Germinal center (tissue), 1 donor: ENCODE data around the gene ABHD16B.
"Not testable (repeated sequence)": the region's sequence is repeated elsewhere in the genome, so short reads cannot be mapped to it uniquely, and the experiment has no call there.

ENCODE experiments used
- DNase-seq: peaks from one replicate; pipeline ENCODE4 v3.0.0; 2012; ENCODE audit warnings: mixed read lengths, low spot score

Gene ABHD16B

DNA sequence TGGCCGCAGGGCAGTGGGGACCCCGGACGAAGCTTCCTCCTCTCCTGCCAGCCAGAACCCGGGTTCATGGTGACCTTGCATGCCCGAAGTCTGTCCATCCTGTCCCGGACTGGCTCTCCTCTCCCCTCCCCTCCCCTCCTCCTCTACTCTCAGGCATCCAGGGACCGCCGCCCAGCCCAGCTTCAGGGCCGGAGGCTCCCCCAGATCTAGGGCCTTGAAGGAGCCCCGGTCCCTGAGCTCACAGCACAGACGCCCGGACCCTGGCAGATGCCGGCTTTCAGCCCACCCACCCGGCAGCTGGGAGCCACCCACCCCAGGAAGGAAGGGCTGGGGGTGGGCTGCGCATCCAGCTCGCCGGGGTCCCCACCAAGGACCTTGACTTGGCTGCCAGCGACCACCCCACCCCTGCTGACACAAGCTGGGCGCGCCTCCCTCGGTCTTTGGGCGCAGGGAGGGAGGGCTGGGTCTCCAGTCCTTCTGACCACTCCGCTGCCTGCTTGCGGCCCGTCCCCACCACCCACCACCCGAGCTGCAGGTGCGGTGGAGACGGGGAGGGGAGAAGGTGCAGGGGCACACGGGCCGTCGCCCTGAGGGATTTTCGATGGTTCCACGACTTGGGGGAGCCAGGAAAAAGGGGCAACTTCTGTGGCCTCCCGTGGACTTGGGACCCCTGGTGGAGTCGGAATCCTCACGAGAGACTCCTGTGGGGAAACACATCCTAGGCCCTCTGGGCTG is 5.8 kb upstream of the ABHD16B start:
- no peak for DNase-seq

DNA sequence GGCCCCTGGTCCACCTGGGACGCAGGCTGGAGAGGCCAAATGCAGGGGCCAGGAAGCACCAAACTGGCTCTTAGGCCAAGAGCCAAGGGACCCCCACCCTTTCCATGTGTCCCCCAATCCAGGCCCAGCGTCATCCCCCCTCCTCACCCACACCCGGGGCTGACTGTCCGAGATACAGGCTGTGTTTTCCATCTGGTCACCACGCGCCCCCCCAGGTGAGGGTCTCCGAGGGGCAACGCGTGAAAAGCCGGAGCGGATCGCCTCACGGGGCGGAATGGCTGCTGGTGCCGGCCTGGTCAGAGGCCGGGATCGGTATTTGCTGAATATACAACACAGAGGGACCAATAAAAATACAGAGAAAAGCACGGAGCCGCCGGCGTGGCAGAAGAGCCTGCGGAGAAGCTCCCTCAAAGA is 5.2 kb upstream of the ABHD16B start:
- DNase-seq = no peak

DNA sequence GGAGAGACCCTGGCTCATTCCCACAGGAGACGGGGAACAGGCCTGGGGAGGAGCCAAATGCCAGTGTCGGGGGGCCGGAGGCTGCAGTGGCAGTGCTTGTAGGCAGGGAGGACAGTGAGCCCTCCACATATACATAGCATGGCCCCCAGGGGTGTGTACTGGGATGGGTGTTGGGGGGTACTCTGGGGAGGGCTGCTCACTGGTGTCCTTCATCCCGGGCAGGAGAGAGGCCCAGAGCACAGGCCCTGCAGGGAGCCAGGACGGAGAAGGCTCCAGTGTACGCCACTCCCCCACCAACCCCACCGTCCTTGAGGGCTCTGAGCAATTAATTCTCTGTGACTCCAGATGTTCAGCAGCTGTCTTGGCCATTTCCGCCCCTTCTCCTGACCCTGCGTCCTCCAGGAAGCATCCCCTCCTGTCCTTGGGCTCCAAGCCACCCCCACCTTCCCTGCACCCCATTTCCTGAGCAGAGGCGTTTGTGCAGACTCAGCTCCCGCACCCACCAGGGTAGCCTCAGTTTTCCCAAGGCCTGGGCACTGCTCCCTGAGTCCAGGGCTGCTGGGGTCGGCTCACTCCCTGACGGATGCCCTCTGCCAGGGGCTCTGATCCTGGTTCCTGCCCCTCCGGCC is 3.4 kb upstream of the ABHD16B start:
- no peak for DNase-seq

DNA sequence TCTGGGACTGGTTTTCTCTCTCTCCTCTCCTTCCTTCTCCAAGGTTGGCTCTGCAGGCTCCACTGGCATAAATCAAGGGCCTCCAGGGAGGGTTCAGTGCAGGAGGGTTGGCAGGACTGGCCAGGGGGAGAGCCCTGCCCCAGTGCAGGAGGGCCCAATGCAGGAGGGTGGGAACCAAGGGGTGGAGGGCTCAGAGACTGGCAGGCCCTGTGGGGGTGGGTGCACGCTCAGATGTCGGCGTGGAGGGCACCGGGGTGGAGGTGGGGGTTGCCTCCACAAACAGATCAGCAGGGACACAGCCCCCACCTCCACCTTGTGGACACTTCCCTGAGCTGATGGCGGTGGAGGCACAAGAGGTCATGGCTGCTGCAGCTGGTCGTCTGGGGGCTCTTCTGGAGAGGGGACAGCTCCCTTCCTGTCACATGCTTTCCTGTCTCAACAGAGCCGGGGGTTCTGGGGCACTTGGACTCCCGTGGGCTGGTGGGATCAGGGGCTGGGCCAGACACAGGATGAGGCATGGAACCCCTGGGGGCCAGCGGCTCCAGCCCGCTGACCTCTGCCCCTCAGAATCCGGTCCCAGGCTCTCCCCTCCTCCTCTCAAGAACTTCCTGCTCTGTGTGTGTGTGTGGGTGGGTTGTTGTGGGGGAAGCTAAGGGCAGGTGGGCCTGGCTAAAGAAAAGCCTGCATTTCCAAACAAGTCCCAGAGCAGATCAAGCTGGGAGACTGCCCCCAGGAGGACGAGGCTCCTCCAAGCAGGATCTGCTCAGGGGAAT is 2.7 kb upstream of the ABHD16B start:
- no peak for DNase-seq

DNA sequence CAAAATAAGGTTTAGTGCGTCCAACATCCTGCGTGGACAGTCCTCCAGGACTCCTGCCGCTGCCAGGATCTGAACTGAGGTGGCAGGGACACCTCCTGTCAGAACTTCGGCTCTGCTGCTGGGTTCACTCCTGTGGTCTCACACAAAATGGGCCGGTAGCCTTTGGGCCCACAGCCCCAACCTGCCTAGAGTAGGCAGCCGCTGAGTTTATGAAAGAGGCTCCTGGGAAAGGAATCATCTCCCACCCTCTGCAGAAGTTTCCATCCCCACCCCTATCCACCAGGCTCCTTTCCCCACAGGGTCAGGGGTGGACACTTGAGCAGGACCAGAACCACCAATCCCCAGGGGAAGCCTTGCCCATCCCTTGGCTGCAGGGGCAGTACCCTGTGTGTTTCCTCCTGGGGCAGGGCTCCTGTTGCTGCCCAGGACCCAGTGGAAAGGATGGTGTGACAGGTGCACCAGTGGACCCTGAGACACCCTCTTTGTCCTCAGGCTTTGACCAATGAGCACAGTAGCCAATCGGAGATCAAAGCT is 2.1 kb upstream of the ABHD16B start:
- no peak for DNase-seq

DNA sequence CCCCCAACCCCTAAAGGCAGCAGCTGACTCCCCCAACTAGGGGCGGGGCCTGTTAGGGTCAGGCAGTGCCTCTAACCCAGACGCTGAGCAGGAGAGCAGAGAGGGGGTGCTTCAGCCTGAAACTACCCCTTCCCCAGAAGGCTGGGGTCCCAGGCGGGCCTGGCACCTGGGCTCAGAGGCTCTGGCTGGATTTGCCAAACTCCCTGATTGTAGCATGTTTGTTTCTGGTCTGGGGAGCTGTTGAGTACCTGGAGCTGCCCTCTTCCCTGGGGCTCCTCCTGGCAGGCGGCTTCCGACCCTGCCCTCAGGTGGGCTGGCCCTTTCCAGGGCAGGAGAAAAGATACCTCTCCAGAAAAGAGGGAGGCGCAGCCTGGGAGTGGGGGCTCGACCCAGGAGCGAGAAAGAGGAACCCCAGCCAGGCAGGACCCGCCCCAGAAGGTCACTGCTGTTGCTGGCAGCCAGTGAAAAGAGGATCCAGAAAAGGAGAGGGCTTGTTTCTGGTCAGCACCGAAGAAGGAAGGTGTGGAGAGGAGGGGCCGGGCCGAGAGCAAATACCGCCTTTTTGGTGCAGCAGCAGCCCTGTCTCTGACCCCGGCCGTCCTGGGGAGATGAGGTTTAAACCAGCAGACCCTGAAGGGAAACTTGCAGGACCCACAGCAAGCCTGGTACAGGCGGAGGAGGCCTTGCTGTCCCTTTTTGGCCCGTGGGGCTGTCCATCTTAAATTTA is 810 bp upstream of the ABHD16B start:
- no peak for DNase-seq

DNA sequence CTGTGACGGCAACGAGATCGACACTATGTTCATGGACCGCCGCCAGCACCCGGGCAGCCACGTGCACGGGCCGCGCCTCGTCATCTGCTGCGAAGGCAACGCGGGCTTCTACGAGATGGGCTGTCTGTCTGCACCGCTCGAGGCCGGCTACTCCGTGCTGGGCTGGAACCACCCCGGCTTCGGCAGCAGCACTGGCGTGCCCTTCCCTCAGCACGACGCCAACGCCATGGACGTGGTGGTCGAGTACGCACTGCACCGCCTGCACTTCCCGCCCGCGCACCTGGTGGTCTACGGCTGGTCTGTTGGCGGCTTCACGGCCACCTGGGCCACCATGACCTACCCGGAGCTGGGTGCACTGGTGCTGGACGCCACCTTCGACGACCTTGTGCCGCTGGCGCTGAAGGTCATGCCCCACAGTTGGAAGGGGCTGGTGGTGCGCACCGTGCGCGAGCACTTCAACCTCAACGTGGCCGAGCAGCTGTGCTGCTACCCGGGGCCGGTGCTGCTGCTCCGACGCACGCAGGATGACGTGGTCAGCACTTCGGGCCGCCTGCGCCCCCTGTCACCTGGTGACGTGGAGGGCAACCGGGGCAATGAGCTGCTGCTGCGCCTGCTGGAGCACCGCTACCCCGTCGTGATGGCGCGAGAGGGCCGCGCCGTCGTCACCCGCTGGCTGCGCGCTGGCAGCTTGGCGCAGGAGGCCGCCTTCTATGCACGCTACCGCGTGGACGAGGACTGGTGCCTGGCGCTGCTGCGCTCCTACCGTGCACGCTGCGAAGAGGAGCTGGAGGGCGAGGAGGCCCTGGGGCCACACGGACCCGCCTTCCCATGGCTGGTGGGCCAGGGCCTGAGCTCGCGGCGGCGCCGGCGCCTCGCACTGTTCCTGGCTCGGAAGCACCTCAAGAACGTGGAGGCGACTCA is 943 bp downstream of the ABHD16B start:
- no peak for DNase-seq

DNA sequence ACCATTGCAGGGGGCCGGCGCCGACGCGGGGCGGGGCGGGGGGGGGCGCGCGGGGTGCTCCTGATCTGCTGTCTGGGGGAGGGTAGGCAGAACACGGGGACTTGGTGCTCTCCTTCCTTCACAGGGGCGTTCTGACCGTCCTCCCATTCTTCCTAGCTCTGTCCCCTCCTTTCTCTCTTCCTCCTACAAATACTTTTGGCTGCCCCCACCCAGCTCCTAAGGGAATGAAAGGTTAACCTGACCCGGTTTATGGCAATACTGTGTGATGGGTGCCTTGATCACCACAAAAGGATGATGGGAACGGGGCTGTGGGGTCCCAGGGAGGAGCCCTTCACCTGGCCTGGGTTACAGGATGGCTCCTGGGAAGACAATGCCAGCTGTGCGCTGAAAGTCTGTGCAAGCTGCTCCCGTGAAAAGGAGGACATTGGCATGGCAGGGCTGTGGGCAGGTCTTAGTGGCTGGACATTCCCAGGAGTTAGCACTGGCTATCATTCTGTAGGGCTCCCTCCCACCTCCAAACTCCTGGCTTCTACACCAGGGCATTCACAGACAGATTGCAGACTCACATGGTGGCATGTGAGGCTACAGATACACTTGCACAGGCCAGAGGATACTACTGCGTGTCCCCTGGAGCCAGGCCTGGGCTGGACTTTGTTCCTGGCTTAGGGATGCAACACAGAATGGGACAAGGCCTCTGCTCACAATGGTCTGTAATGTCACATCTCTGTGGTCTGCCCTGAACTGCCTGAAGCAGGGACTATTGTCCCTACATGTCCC is 1.9 kb downstream of the ABHD16B start:
- no peak for DNase-seq

DNA sequence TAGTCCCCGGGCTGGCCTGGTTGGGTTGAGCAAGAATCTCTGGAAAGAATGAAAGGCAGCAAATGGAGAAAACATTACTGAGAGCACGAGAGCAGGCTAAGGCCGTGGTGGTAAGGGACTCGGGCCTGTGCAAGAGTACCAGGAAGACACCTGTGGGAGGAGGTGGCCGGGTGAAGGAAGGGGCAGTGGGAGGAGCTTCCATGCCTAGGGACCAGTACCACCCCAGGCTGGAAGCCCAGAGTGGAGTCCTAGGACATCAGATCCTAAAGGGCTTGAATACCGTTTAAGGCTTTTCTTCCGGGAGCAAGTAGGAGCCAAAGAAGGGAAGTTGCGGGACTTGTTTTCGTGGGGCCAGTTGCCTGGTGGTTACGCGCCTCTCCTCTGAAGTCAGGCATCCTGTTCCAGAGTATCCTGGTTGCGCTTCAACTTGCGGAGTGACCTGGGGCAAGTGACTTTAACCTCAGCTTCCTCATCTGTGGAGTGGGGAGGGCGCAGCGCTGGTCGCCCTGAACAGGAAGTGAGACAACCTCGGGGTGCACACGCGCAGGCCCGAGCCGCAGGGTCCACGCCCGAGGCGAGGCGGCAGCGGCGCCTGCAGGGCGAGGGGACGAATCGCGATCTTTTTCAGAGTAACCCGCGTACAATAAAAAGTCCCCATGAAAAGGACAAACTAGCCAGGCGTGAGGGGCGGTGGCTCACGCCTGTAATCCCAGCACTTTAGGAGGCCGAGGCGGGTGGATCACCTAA is 2.7 kb downstream of the ABHD16B start:
- DNase-seq = peak; percentile 92

DNA sequence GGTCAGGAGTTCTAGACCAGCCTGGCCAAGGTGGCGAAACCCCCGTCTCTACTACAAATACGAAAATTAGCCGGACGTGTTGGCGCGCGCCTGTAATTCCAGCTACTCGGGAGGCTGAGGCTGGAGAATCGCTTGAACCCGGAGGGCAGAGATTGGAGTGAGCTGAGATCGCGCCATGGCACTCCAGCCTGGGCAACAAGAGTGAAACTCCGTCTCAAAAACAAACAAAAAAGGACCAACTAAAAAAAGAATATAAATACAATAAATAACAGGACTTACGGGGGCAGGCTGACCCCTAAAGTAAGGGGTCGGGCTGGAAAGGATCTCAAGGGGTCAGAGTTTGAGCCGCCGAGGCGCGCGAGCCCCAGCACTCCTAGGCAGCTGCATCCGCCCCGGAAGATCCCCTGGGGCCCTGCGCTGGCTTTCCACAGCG is 3.3 kb downstream of the ABHD16B start:
- no peak for DNase-seq

DNA sequence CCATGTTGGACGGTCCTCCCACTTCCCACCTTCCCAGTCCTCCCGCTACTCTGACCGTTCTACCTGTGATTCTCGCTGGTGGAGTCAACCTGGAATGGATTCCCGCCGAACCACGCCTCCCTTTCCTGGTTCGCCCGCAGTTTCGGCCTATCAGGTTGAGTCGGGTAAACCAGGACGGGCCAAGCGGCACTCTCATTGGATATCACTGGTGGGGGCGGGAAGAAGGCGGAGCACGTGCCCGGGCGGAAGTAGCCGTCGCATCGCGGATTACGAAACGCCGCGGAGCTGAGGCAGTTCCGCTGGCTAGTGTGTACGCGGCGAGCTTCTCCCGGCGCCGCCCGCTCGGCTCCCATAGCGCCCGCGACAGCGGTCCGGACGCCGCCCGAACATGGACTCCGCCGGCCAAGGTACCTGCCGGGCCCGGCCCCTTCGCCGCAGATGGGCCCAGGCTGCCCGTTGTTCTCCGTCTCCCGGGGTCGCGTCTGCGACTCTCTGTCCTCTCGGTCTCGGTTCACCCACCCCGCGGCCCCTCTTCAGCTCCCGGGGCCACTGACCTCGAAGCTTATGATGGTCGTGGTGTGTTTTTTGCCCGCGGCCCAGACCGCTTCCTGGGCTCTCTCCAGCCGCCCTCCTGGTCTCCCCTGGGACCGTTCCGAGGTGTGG is 3.8 kb downstream of the ABHD16B start, which contains the start of gene TPD52L2:
Gene TPD52L2, plus strand, starts transcription at position 293 of the 663 bp plus-strand sequence. Its CDS starts 96 bp downstream, at position 389.
- peak; percentile 98 for DNase-seq

DNA sequence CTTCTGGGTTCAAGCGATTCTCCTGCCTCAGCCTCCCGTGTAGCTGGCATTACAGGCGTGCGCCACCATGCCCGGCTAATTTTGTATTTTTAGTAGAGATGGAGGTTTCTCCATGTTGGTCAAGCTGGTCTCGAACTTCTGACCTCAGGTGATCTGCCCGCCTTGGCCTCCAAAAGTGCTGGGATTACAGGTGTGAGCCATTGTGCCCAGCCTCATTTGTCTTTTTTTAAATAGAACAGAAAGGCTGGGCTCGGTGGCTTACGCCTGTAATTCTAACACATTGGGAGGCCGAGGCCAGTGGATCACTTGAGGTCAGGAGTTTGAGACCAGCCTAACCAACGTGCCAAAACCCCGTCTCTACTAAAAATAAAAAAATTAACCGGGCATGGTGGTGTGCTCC is 5.7 kb downstream of the ABHD16B start:
- DNase-seq = not testable (repeated sequence)

DNA sequence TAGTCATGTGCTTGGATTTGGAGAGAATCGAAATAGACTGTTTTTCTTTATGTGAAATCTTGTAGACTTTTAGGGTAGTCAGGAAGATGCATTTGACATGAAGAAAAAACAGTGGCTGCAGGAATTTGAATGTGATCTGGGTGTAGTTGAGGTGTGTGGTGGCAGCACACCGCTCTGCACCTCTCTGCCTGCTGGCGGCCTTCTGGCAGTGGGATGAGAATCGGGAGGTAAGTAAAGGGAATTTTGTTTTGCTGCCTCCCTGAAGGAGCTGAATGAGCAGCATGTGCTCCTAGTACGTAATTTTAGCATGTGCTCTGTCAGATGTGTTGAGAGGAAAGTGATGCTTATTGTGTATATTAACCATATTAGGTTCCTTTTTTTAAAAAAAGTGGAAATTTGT is 7.0 kb downstream of the ABHD16B start:
- no peak for DNase-seq

DNA sequence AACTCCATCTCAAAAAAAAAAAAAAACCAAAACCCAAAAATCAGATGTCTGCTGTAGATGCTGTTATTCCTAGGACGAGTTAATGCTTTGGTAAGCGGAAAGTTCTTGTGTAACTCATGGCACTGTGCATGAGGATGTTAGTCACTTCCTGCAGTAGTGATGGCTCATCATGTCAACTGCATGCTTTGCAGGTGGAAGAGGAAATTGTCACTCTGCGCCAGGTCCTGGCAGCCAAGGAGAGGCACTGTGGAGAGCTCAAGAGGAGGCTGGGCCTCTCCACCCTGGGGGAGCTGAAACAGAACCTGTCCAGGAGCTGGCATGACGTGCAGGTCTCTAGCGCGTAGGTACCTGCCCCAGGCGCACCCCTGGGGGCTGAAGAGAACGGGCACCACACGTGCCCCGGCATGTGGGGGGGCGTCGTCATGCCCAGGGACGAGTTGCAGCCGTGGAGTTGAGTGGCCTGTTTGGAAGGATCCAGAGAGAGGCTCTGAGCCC is 12.2 kb downstream of the ABHD16B start:
- no peak for DNase-seq

DNA sequence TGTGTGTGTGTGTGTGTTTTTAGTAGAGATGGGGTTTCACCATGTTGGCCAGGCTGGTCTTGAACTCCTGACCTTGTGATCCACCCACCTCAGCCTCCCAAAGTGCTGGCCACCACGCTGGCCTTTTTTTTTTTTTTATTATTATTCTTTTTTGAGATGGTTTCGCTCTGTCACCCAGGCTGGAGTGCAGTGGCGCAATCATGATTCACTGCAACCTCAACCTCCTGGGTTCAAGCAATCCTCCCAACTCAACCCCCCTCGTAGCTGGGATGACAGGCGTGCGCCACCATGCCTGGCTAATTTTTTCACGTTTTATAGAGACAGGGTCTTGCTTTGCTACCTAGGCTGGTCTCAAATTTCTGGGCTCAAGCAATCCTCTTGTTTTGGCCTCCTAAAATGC is 12.9 kb downstream of the ABHD16B start:
- not testable (repeated sequence) for DNase-seq

DNA sequence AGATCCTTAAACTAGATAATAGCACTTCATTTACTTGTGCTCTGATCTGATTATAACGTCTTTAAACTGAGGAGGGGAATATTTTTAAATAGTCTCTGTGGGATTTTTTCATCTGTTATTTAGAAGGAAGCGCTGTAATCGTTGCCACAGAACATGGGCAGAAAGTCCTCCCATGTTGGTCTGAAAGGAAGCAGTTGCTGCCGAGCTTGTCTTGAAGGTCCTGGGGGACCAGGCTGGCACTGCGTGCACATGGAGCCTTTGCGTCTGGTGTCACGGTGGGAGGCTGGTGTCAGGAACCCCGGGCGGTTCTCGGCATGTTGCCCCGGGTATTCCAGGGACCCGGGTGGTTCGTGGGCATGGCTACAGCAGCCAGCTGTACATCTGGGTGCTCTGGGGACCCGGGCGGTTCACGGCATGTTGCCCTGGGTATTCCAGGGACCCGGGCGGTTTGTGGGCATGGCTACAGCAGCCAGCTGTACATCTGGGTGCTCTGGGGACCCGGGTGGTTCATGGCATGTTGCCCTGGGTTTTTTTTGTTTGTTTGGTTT is 15.3 kb downstream of the ABHD16B start:
- DNase-seq = no peak

DNA sequence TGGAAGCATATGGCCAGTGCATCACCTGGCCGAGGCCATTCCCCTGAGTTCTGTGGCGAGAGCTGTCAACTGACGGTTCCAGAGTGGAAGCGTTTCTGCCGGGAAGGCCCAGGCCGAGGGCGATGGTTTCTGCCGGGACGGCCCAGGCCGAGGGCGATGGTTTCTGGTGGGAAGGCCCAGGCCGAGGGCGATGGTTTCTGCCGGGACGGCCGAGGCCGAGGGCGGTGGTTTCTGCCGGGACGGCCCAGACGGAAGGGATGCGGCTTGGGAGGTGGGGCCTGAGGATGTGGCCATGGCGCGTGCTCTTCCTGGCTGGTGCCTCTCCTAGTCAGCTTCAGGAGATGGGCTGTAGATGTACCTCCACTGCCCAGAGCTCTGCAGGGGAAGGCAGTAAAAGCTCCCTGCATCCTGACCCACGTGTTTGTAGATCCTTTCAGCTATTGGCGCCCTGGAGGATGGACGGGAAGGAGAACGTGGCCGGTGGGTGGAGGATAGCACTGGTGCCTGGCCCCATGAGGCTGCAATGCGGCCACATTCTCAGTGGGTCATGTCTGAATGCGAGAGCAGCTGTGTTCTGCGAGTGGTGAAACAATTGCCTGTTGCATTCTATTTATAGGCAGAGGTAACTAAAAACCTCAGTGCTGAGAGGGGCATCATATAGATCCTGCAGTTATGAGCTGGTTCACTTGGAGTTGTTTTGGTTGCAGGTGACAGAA is 16.6 kb downstream of the ABHD16B start:
- no peak for DNase-seq
